HTR-8/SVneo (cell line): ENCODE results near the gene CHKA.

Experiments
- DNase-seq: peaks from one replicate; pipeline ENCODE4 v3.0.0; 2011; ENCODE audit warnings: low spot score, mixed read lengths; ENCODE audit not compliant: insufficient read length
- FAIRE-seq: peaks from 2 replicates; lab custom pipeline; 2011; peaks lifted over from hg19 to GRCh38; lab: Jason Lieb, UNC

CHKA gene

GRCh38 chr11:68007498-68008380 lies 113.4 kb downstream of the CHKA start:
- DNase-seq (no peak), FAIRE-seq (peak; percentile 52)

DNA sequence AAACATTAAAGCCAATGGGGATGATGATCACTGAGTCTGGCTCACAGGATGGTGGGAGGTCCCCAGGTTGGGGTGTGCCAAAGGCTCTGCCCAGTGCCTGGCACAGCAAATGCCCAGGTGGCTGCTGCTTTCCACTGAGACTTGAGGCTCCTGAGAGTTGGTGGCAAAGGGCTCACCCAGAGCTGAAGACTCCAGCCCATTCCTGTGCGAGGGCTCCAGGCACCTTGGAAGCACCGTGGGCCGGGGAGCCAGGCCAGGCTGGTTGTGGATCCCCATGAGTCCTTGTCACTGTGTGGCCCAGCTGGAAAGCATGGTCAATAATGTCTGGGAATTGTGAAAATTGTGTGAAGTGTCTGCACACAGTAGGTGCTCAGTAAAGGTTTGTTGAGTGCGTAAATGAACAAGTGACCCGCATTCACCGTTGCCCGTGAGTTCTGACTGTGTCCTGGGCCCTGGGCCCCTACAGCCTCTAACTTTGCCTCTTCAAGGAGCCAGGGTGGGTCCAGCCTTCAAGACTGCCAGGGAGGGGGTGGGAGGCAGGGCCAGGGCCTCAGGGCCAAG lies 114.5 kb downstream of the CHKA start:
- DNase-seq (no peak), FAIRE-seq (peak; percentile 62)

DNA sequence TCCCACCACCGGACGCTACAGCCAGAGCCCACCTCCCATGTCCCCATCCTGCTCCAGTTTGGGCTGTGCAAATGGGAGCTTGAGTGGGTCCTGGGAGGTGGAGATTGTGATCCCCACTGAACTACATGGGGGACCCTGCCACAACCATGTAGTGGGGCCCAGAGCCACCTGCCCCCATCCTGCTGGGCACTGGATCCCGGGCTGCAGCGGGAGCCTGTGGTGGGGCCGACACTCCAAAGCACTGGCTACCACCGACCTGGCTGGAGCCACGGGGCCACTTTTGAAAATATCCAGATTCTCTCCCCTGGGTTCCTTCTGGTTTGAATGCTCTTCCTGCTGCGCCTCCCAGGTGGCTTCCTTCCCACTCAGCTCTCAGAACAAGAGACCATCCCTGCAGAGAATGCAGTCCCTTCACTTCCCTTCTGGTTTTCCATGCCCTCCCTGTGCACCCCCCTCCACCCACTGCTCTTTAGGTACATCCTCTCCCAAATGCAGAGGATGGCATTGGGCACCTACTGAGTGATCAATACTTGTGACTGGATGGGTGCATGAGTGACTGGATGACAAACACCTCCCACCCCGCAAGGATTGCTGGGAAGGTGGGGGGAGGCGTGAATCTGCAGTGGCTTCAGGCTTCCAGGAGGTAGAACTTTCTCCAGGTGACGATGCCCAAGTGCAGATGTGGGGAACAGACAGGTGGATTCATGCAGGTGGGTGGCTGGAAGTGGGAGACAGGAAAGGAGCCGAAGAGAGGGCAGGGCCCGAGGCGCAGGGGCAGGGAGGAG lies 116.4 kb downstream of the CHKA start:
- FAIRE-seq (peak; percentile 85), DNase-seq (no peak)

DNA sequence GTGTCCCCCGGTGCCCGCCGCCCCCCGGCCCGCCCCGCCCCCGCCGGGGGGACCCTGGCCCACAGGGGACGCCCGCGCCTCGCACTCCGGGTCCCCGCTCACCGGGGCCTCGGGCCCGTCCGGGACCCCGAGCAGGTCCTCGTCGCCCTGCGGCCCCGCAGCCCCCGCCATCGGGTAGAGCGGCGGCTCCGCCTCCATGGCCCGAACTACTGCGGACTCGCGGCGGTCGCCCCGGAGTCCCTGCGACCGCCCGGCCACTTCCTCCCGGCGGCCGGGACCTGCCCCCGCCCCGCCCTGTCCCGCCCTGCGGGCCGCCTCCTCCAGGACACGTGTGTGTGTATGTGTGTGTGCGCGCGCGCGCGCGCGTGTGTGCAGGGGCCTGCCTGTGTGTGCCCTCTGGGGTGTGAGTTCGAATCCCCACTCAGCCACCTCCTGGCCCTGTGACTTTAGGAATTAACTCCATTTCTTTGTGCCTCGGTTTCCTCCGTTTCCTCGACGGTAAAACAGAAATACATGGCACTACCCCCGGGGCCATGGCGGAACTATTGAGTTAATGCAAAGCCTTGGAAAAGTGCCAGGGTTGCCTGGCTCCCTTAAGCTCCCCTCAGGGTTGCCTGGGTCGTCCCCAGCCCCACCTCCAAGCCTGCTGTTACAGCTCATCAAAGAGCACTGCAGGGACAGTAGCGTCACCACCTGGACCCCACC lies 117.2 kb downstream of the CHKA start, which contains the start of gene UNC93B1:
Gene UNC93B1 (minus strand): TSS at position 252 of the 705 bp plus-strand sequence. CDS start 54 bp downstream, at position 198.
- peak; percentile 93 for DNase-seq
- peak; percentile 98 for FAIRE-seq

DNA sequence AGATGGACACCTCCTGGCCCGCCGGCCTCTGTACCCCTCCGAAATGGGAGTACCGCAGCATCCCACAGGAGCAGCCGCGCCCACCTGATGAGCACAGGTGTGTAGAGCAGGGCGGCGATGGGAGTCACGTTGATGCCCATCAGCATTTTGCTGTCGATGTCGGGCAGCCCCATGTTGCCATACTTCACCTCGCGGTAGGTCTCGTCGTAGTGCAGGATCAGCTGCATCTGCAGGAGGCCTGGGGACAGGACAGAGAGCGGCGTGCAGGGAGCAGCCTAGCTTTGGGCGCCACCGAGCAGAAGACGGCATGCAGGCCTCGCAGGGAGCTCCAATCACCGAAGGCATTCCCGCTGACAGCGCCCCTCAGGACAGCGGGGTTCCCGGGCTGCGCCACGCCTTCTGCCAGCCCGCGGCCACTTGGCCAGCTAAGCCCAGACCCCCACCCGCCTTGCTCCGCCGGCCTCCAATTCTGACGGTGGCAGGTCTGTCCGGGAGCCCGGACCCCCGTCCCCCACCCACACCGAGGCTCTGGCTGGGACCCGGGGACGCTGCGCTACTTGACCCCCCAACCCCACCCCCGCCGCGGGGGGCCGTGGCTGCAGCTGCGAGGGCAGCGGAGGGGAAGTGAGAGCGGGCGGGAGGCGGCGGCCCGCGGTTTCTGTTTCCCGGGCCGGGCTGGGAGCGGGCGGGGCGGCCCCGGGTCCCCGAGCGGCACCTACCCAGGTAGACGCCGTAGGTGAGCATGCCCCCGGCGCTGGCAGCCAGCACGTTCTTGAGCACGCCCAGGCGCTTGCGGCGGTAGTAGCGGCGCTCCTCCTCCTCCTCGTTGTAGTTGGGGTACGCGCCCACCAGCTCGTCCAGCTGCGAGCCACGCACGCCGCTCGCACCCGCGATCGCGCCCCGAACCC lies 118.0 kb downstream of the CHKA start:
- no peak for DNase-seq
- peak; percentile 93 for FAIRE-seq
